NCI-H345 treated with DMSO at 0.1 percent for 48 hours (cell line): ENCODE data around the gene EPB41L2.
"Not testable (repeated sequence)": the region's sequence is repeated elsewhere in the genome, so short reads cannot be mapped to it uniquely, and the experiment has no call there.

Experiments used
- DNase-seq: peaks from one replicate; lab custom pipeline; 2025; ENCODE audit not compliant: unreplicated experiment; lab: John Stamatoyannopoulos, UW

Gene EPB41L2

GRCh38 chr6:131005439-131006016, 57.5 kb downstream of the EPB41L2 start:
- DNase-seq = no peak

- DNase-seq = no peak
Measured at GRCh38 chr6:131004936-131005335, 58.1 kb downstream of the EPB41L2 start.

- no peak for DNase-seq
Measured at GRCh38 chr6:131004387-131004755, 58.7 kb downstream of the EPB41L2 start.

DNA sequence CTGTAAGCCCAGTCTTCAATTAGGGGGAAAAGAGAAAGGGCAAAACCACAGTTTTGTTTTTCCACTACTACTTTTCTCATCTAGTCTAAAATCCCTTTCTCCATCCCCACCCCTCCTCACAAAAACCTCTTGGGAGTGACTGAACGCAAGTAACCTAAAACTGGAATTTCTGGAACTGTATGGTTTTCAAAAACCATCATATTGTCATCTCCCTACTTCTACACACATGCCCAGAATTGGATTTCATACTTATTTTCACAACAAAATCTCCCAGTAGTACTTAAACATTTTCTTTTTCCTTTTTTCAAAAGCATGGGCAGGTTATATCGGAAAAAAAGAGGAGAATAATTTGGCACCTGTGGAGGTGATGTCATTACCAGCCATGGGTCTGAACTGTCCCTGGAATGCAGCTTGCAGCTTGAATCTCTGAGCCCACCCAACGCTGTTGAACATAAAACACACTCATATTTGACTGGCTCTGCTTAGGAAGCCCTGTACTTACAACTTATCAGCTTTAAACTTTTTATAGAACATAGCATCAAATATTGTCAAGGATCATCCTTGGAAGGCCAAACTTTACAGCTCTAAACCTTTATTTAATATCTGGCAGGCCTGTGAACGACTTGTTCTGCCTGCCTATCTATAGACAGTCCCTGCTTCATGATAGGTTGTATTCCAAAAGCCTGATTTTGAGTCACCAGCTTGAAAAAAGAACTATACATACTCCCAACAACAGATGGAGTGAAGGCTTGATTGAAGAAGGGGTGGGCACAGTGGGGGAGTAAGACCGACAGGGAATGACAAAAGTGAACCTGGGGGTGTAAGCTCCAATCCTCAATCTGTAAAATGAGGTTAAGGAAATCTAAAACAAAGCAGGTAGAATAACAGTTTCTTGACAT, 59.3 kb downstream of the EPB41L2 start:
- DNase-seq = no peak

DNA sequence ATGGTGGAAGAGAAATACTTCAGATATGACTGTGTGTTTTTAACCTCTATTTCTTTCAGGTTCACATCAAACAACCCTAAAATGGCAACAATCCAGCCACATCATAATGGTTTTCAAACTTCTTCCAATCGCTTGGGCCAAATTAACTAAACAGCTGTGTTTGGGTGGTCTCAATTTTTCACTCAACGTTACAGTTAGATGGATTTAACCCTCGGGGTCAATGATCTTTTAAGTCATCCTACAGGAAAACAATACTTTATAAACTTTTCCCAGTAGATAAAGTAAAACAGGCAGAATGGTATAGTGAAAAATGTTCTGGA, 60.4 kb downstream of the EPB41L2 start:
- no peak for DNase-seq

DNA sequence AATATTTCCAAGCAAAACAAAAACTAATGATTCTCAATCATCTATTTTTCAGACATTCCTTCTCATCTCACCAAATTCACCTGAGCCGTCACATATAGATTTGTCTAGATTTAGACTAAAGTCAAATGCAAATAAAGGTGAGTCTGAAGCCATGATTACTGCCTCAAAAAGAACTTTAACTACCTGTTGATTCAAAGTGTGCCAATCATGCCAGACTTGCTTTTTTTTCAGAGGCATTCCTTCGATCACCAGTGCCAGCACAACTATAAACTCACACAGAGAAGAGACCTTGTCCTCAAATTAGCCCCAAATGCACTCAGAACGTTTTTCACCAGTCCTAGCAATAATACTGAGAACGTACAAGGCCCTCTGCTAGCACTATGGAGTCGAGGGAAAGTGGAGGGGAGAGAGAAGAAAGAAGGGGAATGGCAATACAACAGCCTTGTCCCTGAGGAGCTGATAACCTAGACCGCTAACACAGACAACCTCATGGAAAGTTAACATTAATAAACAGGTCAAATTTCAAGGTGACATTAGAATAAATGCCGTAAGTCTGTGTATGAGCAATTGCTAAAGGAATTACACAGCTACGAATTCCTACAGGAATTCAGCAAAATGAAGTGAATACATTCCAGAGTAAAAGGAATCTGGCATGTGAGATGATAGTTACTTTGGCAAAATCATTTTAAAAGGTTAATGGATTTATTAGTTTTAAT, 60.9 kb downstream of the EPB41L2 start:
- no peak for DNase-seq

GRCh38 chr6:131001111-131001736, 61.8 kb downstream of the EPB41L2 start:
- DNase-seq = no peak

GRCh38 chr6:131000544-131000943, 62.5 kb downstream of the EPB41L2 start:
- no peak for DNase-seq

DNA sequence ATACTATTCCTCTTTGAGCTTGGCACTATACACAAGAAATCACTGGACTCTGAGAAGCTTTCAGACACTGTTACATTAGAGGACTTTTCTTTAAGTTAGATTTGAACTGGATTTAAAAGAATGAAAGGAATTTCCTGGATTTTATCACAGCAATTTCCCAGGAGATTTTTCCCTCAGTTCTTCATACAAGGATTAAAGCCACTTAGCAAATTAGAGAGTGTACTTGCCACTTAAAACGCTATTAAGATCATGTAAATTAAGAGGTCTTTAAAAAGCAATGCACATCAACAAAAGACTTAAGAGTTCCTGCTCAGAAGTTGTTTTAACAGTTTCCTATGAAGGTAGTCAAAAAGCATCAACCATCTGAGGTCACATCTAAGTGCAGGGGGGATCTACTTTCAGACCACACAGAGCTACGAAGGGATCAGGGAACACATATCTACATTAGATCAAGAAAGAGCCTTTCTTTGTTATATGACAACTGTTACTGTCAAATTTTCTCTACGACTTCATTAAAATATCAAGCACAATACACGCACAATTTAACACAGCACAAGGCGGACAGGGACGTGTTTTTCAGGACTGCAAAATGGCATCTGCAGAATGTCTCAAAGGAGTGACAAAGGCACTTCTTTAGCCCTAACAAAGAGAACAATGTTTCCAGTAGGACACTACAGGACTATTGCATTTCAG, 65.8 kb downstream of the EPB41L2 start:
- no peak for DNase-seq

DNA sequence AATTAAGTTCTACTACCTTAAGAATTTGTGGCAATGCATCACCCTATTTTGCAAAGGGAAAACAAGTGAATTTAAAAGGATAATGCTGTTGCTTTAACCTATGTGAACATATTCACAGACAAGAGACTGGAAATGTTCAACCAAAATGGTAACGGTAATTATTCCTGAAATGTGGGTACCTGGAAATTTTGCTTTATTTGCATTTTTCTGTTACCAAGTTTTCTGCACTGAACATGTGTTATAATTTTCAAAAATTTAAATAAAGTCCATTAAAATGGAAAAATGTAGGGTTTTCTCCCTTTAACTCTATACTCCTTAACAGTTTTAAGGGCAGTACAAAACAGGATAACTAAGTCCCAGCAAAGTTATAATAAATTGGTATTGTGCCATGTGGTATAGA, 66.4 kb downstream of the EPB41L2 start:
- DNase-seq = no peak

- DNase-seq = no peak
Measured at GRCh38 chr6:130995783-130996447, 67.1 kb downstream of the EPB41L2 start.

GRCh38 chr6:130994319-130995097, 68.5 kb downstream of the EPB41L2 start:
- no peak for DNase-seq

GRCh38 chr6:130993292-130993765, 69.7 kb downstream of the EPB41L2 start:
- DNase-seq = no peak

- no peak for DNase-seq
Measured at GRCh38 chr6:130991422-130992137, 71.5 kb downstream of the EPB41L2 start.

DNA sequence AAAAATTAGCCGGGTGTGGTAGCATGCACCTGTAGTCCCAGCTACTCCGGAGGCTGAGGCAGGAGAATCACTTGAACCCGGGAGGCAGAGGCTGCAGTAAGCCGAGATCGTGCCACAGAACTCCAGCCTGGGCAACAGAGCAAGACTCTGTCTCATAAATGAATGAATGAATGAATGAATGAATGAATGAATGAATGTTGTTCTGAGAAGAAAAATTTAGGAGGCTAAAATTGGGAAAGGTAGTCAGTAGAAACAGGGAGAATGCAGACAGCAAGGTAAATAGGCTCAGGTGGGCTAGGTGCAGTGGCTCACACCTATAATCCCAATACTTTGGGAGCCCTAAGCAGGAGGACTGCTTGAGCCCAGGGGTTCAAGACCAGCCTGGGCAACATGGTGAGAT, 75.5 kb downstream of the EPB41L2 start:
- DNase-seq = not testable (repeated sequence)

DNA sequence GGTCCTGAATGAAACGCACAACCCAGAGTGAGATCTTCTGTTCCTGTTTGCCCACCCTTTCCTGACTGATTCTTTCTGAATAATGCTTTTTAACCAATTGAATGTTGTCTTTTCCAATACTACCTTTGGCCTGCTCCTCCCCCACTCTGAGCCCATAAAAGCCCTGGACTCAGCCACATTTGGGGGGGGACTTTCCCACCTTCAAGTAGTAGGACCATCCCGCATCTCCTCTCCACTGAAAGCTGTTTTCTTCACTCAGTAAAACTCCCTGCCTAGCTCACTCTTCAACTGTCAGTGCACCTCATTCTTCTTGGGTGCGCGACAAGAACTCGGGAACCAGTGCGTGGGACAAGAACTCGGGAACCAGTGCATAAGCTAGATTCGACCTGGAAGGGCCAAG, 77.9 kb downstream of the EPB41L2 start:
- DNase-seq = no peak

- no peak for DNase-seq
Measured at GRCh38 chr6:130982941-130983456, 80.0 kb downstream of the EPB41L2 start.

DNA sequence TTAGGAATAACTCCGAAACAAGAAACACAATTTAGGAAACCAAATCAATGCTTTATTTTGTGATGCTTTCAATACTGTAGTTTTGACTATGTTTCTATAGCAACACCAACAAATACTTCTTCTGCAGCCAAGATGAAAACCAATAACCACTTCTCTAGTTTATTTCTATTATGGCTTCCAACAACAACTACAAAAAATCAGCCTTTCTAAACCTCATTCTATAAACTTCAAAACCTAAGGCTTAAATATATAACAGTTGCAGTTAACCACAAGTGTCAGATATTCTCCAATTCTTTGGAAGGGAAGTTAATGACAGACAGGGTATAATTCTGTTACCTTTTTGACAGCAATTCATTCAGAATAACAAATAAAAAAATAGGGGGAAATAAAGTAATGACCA, 80.9 kb downstream of the EPB41L2 start:
- no peak for DNase-seq

DNA sequence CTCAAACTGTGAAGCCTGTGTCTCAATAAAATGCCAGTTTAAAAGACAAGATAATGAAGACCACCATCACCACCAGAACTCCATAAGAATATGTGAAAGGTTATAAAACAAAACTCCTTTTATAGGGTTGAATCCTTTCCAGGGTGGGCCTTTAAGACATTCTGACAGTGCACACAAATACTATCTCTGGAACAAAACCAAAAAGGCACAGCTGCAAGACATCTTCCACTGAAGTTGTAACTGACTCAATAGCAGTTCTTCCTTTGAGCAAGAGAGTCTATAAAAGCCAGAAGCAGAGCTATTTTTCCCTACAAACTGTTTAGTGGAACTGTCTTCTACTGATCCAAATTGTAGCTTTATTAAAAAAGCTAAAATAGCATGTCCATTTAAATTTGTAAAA, 81.6 kb downstream of the EPB41L2 start:
- no peak for DNase-seq
